HG02973 (cell line): Measurements from ENCODE around the gene MBD2.

ENCODE experiments used
- ATAC-seq: cut with Tn5 transposase; IDR thresholded peaks from one replicate; pipeline ENCODE4 v1.9.1; 2021; ENCODE audit warnings: moderate library complexity; ENCODE audit not compliant: unreplicated experiment

Gene MBD2

DNA sequence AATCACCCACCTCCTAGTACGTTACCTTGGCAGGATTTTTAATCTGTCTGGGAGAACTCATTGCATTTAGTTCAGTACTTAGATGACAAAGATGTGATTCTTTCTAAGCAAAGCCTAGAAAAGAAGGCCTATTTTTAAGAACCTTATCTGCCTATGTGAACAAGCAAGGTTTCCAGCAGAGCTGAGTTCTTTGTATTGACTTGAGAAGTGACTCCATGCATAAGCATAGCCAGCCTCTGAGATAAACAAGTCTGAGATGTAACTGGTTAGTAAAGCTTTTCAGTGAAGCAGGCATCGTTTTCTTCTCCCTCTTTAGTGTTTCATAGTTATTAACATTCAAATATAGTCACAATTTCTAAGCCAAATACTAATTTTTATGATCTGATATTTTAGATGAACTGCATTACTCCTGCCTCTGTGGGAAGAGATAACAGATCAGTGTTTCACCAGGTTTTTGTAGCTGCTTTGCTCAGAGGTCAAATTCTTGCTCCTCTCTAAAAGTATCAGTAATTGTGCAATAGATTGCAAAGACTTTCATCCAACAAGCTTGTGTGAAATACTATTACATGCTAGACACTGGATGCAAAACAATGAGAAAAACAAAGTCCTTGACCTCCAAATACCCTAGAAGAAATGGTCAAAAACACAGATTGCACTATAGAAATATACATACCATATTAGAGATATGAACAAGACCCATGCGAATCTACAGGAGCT is 107.8 kb downstream of the MBD2 start:
- ATAC-seq = no peak

DNA sequence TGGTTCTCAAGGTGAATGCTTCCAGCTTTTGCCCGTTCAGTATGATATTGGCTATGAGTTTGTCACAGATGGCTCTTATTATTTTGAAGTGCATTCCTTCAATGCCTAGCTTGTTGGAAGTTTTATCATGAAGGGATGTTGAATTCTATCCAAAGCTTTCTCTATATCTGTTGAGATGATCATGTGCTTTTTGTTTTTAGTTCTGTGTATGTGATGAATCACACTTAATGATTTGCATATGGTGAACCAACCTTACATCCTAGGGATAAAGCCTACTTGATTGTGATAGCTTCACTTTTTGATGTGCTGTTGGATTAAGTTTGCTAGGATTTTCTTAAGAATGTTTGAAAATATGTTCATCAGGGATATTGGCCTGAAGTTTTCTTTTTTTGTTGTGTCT is 112.1 kb downstream of the MBD2 start:
- no peak for ATAC-seq

GRCh38 chr18:54109131-54109683 is 115.3 kb downstream of the MBD2 start:
- ATAC-seq = no peak

DNA sequence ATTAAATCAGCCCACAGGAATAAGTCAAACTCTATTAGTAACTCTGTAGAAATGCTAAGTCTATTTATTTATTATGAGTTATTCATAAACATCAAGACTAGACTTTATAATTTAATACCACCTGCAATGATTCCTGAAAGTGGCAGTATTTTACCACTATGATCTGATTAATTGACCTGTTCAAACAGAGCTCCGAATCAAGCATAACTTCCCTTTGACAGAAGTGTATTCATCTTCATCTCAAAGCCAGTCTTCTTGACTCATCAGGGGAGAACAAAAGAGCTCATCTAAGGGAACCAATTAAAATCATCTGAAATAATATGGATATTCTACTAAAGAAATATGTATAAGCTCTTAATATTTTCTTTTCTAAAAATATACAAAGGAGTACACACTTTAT is 122.3 kb downstream of the MBD2 start:
- ATAC-seq = no peak
